Breast epithelium (tissue), 3 donors: ENCODE measurements around the gene NEDD4L.

Experiments
- POLR2A ChIP-seq: fragments of 450-650 bp; IDR thresholded peaks from one replicate; pipeline ENCODE4 v1.6.1; 2016; ENCODE audit warnings: antibody characterized with exemption, mild to moderate bottlenecking, moderate library complexity
- POLR2AphosphoS5 ChIP-seq, 3 donors: sonication (generic); formaldehyde crosslinking; IDR thresholded peaks; one replicate each; pipeline ENCODE4 v1.6.1; 2017; ENCODE audit warnings: antibody characterized with exemption in 3 of 3
- TF ChIP-seq, protein P1 (sequence below), 3 donors: fragments of 450-650 bp; IDR thresholded peaks; one replicate each; pipeline ENCODE4 v1.5.1; 2016 to 2017; ENCODE audit warnings: antibody characterized with exemption in 3 of 3, mild to moderate bottlenecking in 3 of 3, moderate library complexity in 3 of 3

DNA sequence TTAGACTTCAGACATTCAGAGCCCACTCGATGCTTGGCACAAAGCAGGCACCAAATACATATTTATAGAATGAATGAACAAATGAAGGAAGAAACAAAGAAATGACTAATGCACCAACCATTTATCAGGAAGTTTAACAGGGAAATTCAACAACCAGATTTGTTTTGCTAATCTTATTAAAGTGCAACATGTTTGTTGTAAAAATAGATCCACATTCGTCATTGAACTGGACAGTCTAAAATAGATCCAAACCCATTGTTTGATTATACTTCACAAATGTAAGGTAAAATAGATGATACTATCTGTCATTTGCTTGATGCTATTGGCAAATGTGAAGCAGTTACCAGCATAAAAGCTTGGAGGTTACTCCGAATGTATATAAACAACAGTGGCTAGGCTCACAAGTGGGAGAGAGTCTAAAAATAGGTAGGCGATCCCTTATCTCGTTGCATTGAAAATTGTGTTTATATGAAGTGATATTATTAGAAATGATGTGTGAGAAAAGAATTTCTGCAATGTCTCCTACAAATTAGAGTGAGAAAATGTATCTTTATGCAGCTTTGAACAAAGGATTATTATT, 246.2 kb downstream of the NEDD4L start:
- TF ChIP-seq, protein P1, sequence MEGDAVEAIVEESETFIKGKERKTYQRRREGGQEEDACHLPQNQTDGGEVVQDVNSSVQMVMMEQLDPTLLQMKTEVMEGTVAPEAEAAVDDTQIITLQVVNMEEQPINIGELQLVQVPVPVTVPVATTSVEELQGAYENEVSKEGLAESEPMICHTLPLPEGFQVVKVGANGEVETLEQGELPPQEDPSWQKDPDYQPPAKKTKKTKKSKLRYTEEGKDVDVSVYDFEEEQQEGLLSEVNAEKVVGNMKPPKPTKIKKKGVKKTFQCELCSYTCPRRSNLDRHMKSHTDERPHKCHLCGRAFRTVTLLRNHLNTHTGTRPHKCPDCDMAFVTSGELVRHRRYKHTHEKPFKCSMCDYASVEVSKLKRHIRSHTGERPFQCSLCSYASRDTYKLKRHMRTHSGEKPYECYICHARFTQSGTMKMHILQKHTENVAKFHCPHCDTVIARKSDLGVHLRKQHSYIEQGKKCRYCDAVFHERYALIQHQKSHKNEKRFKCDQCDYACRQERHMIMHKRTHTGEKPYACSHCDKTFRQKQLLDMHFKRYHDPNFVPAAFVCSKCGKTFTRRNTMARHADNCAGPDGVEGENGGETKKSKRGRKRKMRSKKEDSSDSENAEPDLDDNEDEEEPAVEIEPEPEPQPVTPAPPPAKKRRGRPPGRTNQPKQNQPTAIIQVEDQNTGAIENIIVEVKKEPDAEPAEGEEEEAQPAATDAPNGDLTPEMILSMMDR (IDR thresholded peaks at IDR 0.05) = no peak
- TF ChIP-seq POLR2A = no peak
- TF ChIP-seq POLR2AphosphoS5 (IDR thresholded peaks at IDR 0.05) = no peak
